LHCN-M2 (cell line): ENCODE results near the gene B4GALT1. TPM values are rescaled to one million over a fixed set of nuclear protein-coding genes. Genes with fewer than 3 reads are reported as not detected.
A peak's percentile ranks its signal among the peaks of the same experiment; 100 is the strongest.
"Not testable (repeated sequence)": the region's sequence is repeated elsewhere in the genome, so short reads cannot be mapped to it uniquely, and the experiment has no call there.

Experiments used
- DNase-seq: peaks from one replicate; pipeline ENCODE4 v3.0.0-alpha.2; 2012; ENCODE audit warnings: low read depth
- total RNA-seq: library from RNA; depleted of rRNA; stranded (reverse); fragments of >200 nt; gene quantifications from 2 replicates; pipeline ENCODE4 v1.2.3, GENCODE V29; 2014

The B4GALT1 gene
- total RNA-seq, 1 experiment from 2014 or later: 34.8 TPM

GRCh38 chr9:33162721-33163311, 4.3 kb downstream of the B4GALT1 start:
- peak; percentile 66 for DNase-seq

- DNase-seq: no peak
These were observed 5.5 kb downstream of the B4GALT1 start for GRCh38 chr9:33161589-33162132.

GRCh38 chr9:33161011-33161588, 6.0 kb downstream of the B4GALT1 start:
- peak; percentile 97 for DNase-seq

GRCh38 chr9:33160446-33160845, 6.7 kb downstream of the B4GALT1 start:
- not testable (repeated sequence) for DNase-seq

- DNase-seq: peak; percentile 69
These were observed 7.4 kb downstream of the B4GALT1 start for GRCh38 chr9:33159777-33160127.

- DNase-seq: peak; percentile 52
These were observed 8.0 kb downstream of the B4GALT1 start for GRCh38 chr9:33158843-33159776.

GRCh38 chr9:33157960-33158842, 8.9 kb downstream of the B4GALT1 start:
- no peak for DNase-seq

GRCh38 chr9:33155393-33155792, 11.7 kb downstream of the B4GALT1 start:
- no peak for DNase-seq

- no peak for DNase-seq
These were observed 12.8 kb downstream of the B4GALT1 start for GRCh38 chr9:33154371-33154770.

- no peak for DNase-seq
These were observed 13.5 kb downstream of the B4GALT1 start for GRCh38 chr9:33153666-33154065.

GRCh38 chr9:33153001-33153400, 14.1 kb downstream of the B4GALT1 start:
- DNase-seq: no peak

- no peak for DNase-seq
These were observed 15.5 kb downstream of the B4GALT1 start for GRCh38 chr9:33151601-33152000.

- peak; percentile 96 for DNase-seq
These were observed 16.1 kb downstream of the B4GALT1 start for GRCh38 chr9:33151007-33151557.

- DNase-seq: no peak
These were observed 18.6 kb downstream of the B4GALT1 start for GRCh38 chr9:33148367-33149014.

GRCh38 chr9:33147416-33148169, 19.5 kb downstream of the B4GALT1 start:
- no peak for DNase-seq

GRCh38 chr9:33146298-33146697, 20.8 kb downstream of the B4GALT1 start:
- DNase-seq: no peak

GRCh38 chr9:33144551-33144950, 22.6 kb downstream of the B4GALT1 start:
- DNase-seq: no peak

GRCh38 chr9:33143241-33143661, 23.9 kb downstream of the B4GALT1 start:
- no peak for DNase-seq

GRCh38 chr9:33142535-33142934, 24.6 kb downstream of the B4GALT1 start:
- DNase-seq: no peak
